ENCODE data around the gene FANK1.
A peak's percentile ranks its signal among the peaks of the same experiment; 100 is the strongest.

The FANK1 gene

GRCh38 chr10:125896088-125896934 lies at the start of gene FANK1:
TSS of gene FANK1 (plus strand) at chr10:125896564. CDS start at chr10:125896643, 79 bp downstream.
- peak; percentile 86 for ATAC-seq

DNA sequence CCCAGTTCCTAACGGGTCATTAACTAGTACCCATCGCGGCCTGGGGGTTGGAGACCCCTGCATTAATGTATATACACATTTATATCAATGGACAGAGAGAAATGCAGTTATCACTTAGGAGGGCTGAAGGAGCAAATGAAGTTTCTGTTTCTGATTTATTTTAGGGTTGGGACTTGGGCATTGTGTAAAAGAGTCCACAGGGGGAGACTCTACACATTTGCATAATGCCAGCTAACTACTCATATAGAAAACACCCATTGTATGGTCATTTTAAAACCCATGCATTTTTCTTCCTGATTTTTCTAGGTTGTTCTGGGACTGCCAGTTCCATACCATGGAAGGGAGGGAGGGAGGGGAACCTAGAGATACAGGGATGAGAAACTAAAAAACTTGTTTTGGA lies 49.5 kb upstream of the FANK1 start:
- TF ChIP-seq, protein P1, sequence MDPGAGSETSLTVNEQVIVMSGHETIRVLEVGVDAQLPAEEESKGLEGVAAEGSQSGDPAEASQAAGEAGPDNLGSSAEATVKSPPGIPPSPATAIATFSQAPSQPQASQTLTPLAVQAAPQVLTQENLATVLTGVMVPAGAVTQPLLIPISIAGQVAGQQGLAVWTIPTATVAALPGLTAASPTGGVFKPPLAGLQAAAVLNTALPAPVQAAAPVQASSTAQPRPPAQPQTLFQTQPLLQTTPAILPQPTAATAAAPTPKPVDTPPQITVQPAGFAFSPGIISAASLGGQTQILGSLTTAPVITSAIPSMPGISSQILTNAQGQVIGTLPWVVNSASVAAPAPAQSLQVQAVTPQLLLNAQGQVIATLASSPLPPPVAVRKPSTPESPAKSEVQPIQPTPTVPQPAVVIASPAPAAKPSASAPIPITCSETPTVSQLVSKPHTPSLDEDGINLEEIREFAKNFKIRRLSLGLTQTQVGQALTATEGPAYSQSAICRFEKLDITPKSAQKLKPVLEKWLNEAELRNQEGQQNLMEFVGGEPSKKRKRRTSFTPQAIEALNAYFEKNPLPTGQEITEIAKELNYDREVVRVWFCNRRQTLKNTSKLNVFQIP (CRISPR knock-in tag; IDR thresholded peaks at IDR 0.05; ENCODE audit: borderline replicate concordance, low read depth): no peak
- TF ChIP-seq PPARA (CRISPR knock-in tag; IDR thresholded peaks at IDR 0.05; ENCODE audit: borderline replicate concordance) (no peak), ISL1 (CRISPR knock-in tag; IDR thresholded peaks at IDR 0.05) (no peak), ZFP3 (CRISPR knock-in tag; IDR thresholded peaks at IDR 0.05) (no peak), CSDC2 (CRISPR knock-in tag; IDR thresholded peaks at IDR 0.05) (no peak), RARB (CRISPR knock-in tag; IDR thresholded peaks at IDR 0.05) (no peak), ZC3H10 (CRISPR knock-in tag; IDR thresholded peaks at IDR 0.05) (no peak), BACH2 (CRISPR knock-in tag; IDR thresholded peaks at IDR 0.05; ENCODE audit: borderline replicate concordance) (no peak), SNAI2 (CRISPR knock-in tag; IDR thresholded peaks at IDR 0.05) (no peak), ZFP30 (CRISPR knock-in tag; IDR thresholded peaks at IDR 0.05) (no peak)
- no peak for ATAC-seq

- no peak for TF ChIP-seq ISL1 (CRISPR knock-in tag; IDR thresholded peaks at IDR 0.05)
- TF ChIP-seq BACH2 (CRISPR knock-in tag; IDR thresholded peaks at IDR 0.05; ENCODE audit: borderline replicate concordance): no peak
- TF ChIP-seq ZFP30 (CRISPR knock-in tag; IDR thresholded peaks at IDR 0.05): no peak
- no peak for TF ChIP-seq PATZ1 (CRISPR knock-in tag; IDR thresholded peaks at IDR 0.05; ENCODE audit: borderline replicate concordance)
- no peak for TF ChIP-seq ZC3H10 (CRISPR knock-in tag; IDR thresholded peaks at IDR 0.05)
- TF ChIP-seq, protein P1 (CRISPR knock-in tag; IDR thresholded peaks at IDR 0.05; ENCODE audit: borderline replicate concordance, low read depth): no peak
- TF ChIP-seq ESRRG (CRISPR knock-in tag; IDR thresholded peaks at IDR 0.05): no peak
- no peak for TF ChIP-seq GLIS3 (CRISPR knock-in tag; IDR thresholded peaks at IDR 0.05)
- no peak for ATAC-seq
Observed at GRCh38 chr10:125848371-125848770, 48.0 kb upstream of the FANK1 start.

GRCh38 chr10:125848857-125849256 lies 47.5 kb upstream of the FANK1 start:
- no peak for ATAC-seq
- no peak for TF ChIP-seq TOX (CRISPR knock-in tag; IDR thresholded peaks at IDR 0.05; ENCODE audit: borderline replicate concordance)
- TF ChIP-seq CSDC2 (CRISPR knock-in tag; IDR thresholded peaks at IDR 0.05): no peak
- no peak for TF ChIP-seq ZFP30 (CRISPR knock-in tag; IDR thresholded peaks at IDR 0.05)
- TF ChIP-seq RARB (CRISPR knock-in tag; IDR thresholded peaks at IDR 0.05): no peak
- TF ChIP-seq TCF4 (CRISPR knock-in tag; IDR thresholded peaks at IDR 0.05; ENCODE audit: borderline replicate concordance): no peak
- TF ChIP-seq BACH2 (CRISPR knock-in tag; IDR thresholded peaks at IDR 0.05; ENCODE audit: borderline replicate concordance): no peak
- no peak for TF ChIP-seq ARNTL (CRISPR knock-in tag; IDR thresholded peaks at IDR 0.05; ENCODE audit: borderline replicate concordance, low read depth)
- TF ChIP-seq, protein P2, sequence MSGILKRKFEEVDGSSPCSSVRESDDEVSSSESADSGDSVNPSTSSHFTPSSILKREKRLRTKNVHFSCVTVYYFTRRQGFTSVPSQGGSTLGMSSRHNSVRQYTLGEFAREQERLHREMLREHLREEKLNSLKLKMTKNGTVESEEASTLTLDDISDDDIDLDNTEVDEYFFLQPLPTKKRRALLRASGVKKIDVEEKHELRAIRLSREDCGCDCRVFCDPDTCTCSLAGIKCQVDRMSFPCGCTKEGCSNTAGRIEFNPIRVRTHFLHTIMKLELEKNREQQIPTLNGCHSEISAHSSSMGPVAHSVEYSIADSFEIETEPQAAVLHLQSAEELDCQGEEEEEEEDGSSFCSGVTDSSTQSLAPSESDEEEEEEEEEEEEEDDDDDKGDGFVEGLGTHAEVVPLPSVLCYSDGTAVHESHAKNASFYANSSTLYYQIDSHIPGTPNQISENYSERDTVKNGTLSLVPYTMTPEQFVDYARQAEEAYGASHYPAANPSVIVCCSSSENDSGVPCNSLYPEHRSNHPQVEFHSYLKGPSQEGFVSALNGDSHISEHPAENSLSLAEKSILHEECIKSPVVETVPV (CRISPR knock-in tag; IDR thresholded peaks at IDR 0.05): no peak
- TF ChIP-seq TSHZ2 (CRISPR knock-in tag; IDR thresholded peaks at IDR 0.05): no peak
- TF ChIP-seq ESRRG (CRISPR knock-in tag; IDR thresholded peaks at IDR 0.05): no peak
- TF ChIP-seq PPARA (CRISPR knock-in tag; IDR thresholded peaks at IDR 0.05; ENCODE audit: borderline replicate concordance): no peak
- no peak for TF ChIP-seq ZFP3 (CRISPR knock-in tag; IDR thresholded peaks at IDR 0.05)
- TF ChIP-seq GLIS3 (CRISPR knock-in tag; IDR thresholded peaks at IDR 0.05): no peak
- TF ChIP-seq ZNF565 (CRISPR knock-in tag; conservative IDR thresholded peaks at IDR 0.05; ENCODE audit: low read depth): no peak
- TF ChIP-seq PATZ1 (CRISPR knock-in tag; IDR thresholded peaks at IDR 0.05; ENCODE audit: borderline replicate concordance): no peak
- TF ChIP-seq, protein P1 (CRISPR knock-in tag; IDR thresholded peaks at IDR 0.05; ENCODE audit: borderline replicate concordance, low read depth): no peak

Measured in SK-N-SH treated with all-trans-retinoic acid at 6 μM for 48 hours (cell line).